RWPE1 (cell line): ENCODE results near the gene SLC36A2.

Experiments used
- CTCF ChIA-PET: fragments of 350-600 bp; sonication (Branson Sonifier 250); formaldehyde crosslinking; extraction: SDS; loops from one replicate; lab custom pipeline; 2021; lab: Yijun Ruan, JAX
- POLR2A ChIA-PET: fragments of 400-600 bp; formaldehyde crosslinking; extraction: SDS; loops from one replicate; lab custom pipeline; 2020; ENCODE audit warnings: antibody characterized with exemption; ENCODE audit not compliant: low non-redundant PET; lab: Yijun Ruan, JAX
- DNase-seq: peaks from one replicate; pipeline ENCODE4 v3.0.0; 2012; ENCODE audit warnings: low spot score
- H3K27ac ChIP-seq: fragments of 450-650 bp; 2 replicates; pipeline ENCODE4 v1.5.1; 2017
- CTCF ChIP-seq: fragments of 450-650 bp; conservative IDR thresholded peaks from 2 replicates; pipeline ENCODE4 v1.5.1; 2017; ENCODE audit warnings: low read depth, mild to moderate bottlenecking

SLC36A2 gene

GRCh38 chr5:151340004-151340403 lies 7.4 kb downstream of the SLC36A2 start:
- ChIA-PET POLR2A (no interaction called here), CTCF (no interaction called here)
- H3K27ac ChIP-seq: no peak overlapping the region
- no peak for TF ChIP-seq CTCF
- DNase-seq: no peak

- CTCF ChIA-PET: no interaction called here
- TF ChIP-seq CTCF: no peak
- no peak for DNase-seq
- POLR2A ChIA-PET: no interaction called here
- no peak overlapping the region for H3K27ac ChIP-seq
These were observed 8.6 kb downstream of the SLC36A2 start for GRCh38 chr5:151338734-151339133.

GRCh38 chr5:151332857-151333256 lies 14.5 kb downstream of the SLC36A2 start:
- ChIA-PET CTCF (no interaction called here), POLR2A (no interaction called here)
- H3K27ac ChIP-seq: no peak overlapping the region
- no peak for TF ChIP-seq CTCF
- DNase-seq: no peak

- TF ChIP-seq CTCF: no peak
- ChIA-PET CTCF (interaction anchor here (0.8 to 1.0 kb wide), 2 partner anchors 10 to 13 kb away, joined by 5 to 6 read pairs; no protein-coding TSS in a partner anchor), POLR2A (no interaction called here)
- no peak for DNase-seq
- no peak overlapping the region for H3K27ac ChIP-seq
These were observed 18.6 kb downstream of the SLC36A2 start for GRCh38 chr5:151328734-151329133.

GRCh38 chr5:151327585-151327984 lies 19.8 kb downstream of the SLC36A2 start:
- CTCF ChIA-PET: no interaction called here
- H3K27ac ChIP-seq: no peak overlapping the region
- POLR2A ChIA-PET: no interaction called here
- TF ChIP-seq CTCF: no peak
- DNase-seq: no peak

- CTCF ChIA-PET: interaction anchor here (1.5 kb wide), 1 partner anchor 10 kb away, joined by 3 read pairs; no protein-coding TSS in a partner anchor
- no peak for TF ChIP-seq CTCF
- no peak overlapping the region for H3K27ac ChIP-seq
- POLR2A ChIA-PET: no interaction called here
- DNase-seq: no peak
These were observed 21.1 kb downstream of the SLC36A2 start for GRCh38 chr5:151326266-151326665.
